IMR-90 (cell line): ENCODE measurements around the gene AATF. TPM values are rescaled to one million over a fixed set of nuclear protein-coding genes. Genes with fewer than 3 reads are reported as not detected.

Experiments
- ATAC-seq: fragments of 200-7000 bp; cut with Tn5 transposase; 2 replicates; pipeline ENCODE4 v1.9.1; 2020; ENCODE audit warnings: low read depth, mild to moderate bottlenecking, moderate library complexity
- BruUV-seq: library from RNA; stranded (reverse); fragments of 400-500 nt; replicated peaks from 2 replicates; lab custom pipeline; 2021; lab: Mats Ljungman, UMichigan
- CTCF ChIA-PET: fragments of 300-600 bp; formaldehyde crosslinking; extraction: SDS; loops from one replicate; lab custom pipeline; 2021; ENCODE audit warnings: antibody characterized with exemption; lab: Yijun Ruan, JAX
- POLR2A ChIA-PET: fragments of 300-600 bp; sonication (Branson Sonifier 250); formaldehyde crosslinking; loops from one replicate; lab custom pipeline; 2022; ENCODE audit warnings: antibody characterized with exemption; ENCODE audit not compliant: unreplicated experiment; lab: Charles Lee
- DNase-seq: peaks from one replicate; pipeline ENCODE4 v3.0.0; 2013
- H2AFZ ChIP-seq: replicated peaks from 2 replicates; pipeline ENCODE3; 2013; ENCODE audit warnings: low read length, mild to moderate bottlenecking; ENCODE audit not compliant: poor library complexity
- H2AK5ac ChIP-seq: 2 replicates; pipeline ENCODE4 v1.6.1; 2013; ENCODE audit warnings: low read depth, low read length, inconsistent platforms
- H2AK9ac ChIP-seq: replicated peaks from 2 replicates; pipeline ENCODE3; 2013; ENCODE audit warnings: mild to moderate bottlenecking, low read depth, low read length, moderate library complexity; ENCODE audit not compliant: poor library complexity
- H2BK120ac ChIP-seq: 2 replicates; pipeline ENCODE4 v1.6.1; 2013; ENCODE audit warnings: low read depth, low read length, inconsistent platforms
- H2BK15ac ChIP-seq: 3 replicates; pipeline ENCODE4 v1.6.1; 2013; ENCODE audit warnings: low read depth, low read length, inconsistent platforms
- H2BK20ac ChIP-seq: 2 replicates; pipeline ENCODE4 v1.6.1; 2013; ENCODE audit warnings: low read depth, mild to moderate bottlenecking, inconsistent platforms, low read length, moderate library complexity
- H2BK5ac ChIP-seq: 2 replicates; pipeline ENCODE4 v1.6.1; 2013; ENCODE audit warnings: mild to moderate bottlenecking, low read depth, low read length, inconsistent platforms; ENCODE audit not compliant: poor library complexity, severe bottlenecking
- H3K14ac ChIP-seq: replicated peaks from 2 replicates; pipeline ENCODE4 v1.6.1; 2013; ENCODE audit warnings: low read depth, low read length, inconsistent platforms
- H3K18ac ChIP-seq: 2 replicates; pipeline ENCODE4 v1.6.1; 2013; ENCODE audit warnings: low read depth, low read length, control low read depth
- H3K23ac ChIP-seq: 2 replicates; pipeline ENCODE4 v1.6.1; 2013; ENCODE audit warnings: low read depth, low read length, inconsistent platforms
- H3K27ac ChIP-seq: 2 replicates; pipeline ENCODE4 v1.5.1; 2013; ENCODE audit warnings: mild to moderate bottlenecking, control low read depth, low read length; ENCODE audit not compliant: insufficient read depth
- H3K27me3 ChIP-seq: 2 replicates; pipeline ENCODE4 v1.6.1; 2013; ENCODE audit warnings: low read length; ENCODE audit not compliant: control insufficient read depth, insufficient read depth
- H3K36me3 ChIP-seq: 2 replicates; pipeline ENCODE4 v1.6.1; 2013; ENCODE audit warnings: low read length, mixed read lengths; ENCODE audit not compliant: control insufficient read depth, insufficient read depth
- H3K4ac ChIP-seq: 2 replicates; pipeline ENCODE4 v1.6.1; 2013; ENCODE audit warnings: low read depth, low read length, inconsistent platforms
- H3K4me1 ChIP-seq: 2 replicates; pipeline ENCODE4 v1.6.1; 2013; ENCODE audit warnings: low read length, mixed read lengths; ENCODE audit not compliant: control insufficient read depth, insufficient read depth
- H3K4me2 ChIP-seq: 2 replicates; pipeline ENCODE4 v1.6.1; 2013; ENCODE audit warnings: low read depth, mild to moderate bottlenecking, control low read depth, low read length, moderate library complexity
- H3K4me3 ChIP-seq: 2 replicates; pipeline ENCODE4 v1.5.1; 2013; ENCODE audit warnings: low read depth, mild to moderate bottlenecking, control low read depth, low read length, moderate library complexity; ENCODE audit not compliant: insufficient read depth
- H3K56ac ChIP-seq: 2 replicates; pipeline ENCODE4 v1.6.1; 2013; ENCODE audit warnings: low read length, inconsistent platforms; ENCODE audit not compliant: insufficient read depth; ENCODE audit errors: extremely low read depth
- H3K79me1 ChIP-seq, 2 experiments: 2 replicates each; pipeline ENCODE4 v1.6.1; 2013; ENCODE audit warnings: low read length in 2 of 2, inconsistent platforms in 1 of 2, low read depth in 1 of 2
- H3K9ac ChIP-seq: 2 replicates; pipeline ENCODE4 v1.6.1; 2013; ENCODE audit warnings: low read depth, low read length, control low read depth
- H3K9me1 ChIP-seq: 2 replicates; pipeline ENCODE4 v1.6.1; 2013; ENCODE audit warnings: low read length, inconsistent platforms; ENCODE audit not compliant: insufficient read depth
- H3K9me3 ChIP-seq: 2 replicates; pipeline ENCODE4 v1.6.1; 2013; ENCODE audit warnings: low read length; ENCODE audit not compliant: control insufficient read depth, insufficient read depth
- H4K20me1 ChIP-seq: 2 replicates; pipeline ENCODE4 v1.6.1; 2013; ENCODE audit warnings: low read length, inconsistent platforms; ENCODE audit not compliant: insufficient read depth
- H4K5ac ChIP-seq: 2 replicates; pipeline ENCODE4 v1.6.1; 2013; ENCODE audit warnings: mild to moderate bottlenecking, low read depth, low read length, control low read depth
- H4K8ac ChIP-seq, 2 experiments: 2 replicates each; pipeline ENCODE4 v1.6.1; 2013; ENCODE audit warnings: low read depth in 2 of 2, low read length in 2 of 2, control low read depth in 1 of 2, inconsistent platforms in 1 of 2
- H4K91ac ChIP-seq: 2 replicates; pipeline ENCODE4 v1.6.1; 2013; ENCODE audit warnings: low read depth, low read length, inconsistent platforms; ENCODE audit not compliant: insufficient read depth
- BHLHE40 ChIP-seq: fragments of 150-350 bp; IDR thresholded peaks from 2 replicates; pipeline ENCODE4 v1.6.1; 2016; ENCODE audit warnings: mild to moderate bottlenecking, low read depth, low read length
- CEBPB ChIP-seq: IDR thresholded peaks from 2 replicates; pipeline ENCODE4 v1.6.1; 2012; ENCODE audit warnings: low read depth, low read length, improper control_type of control experiment
- CHD1 ChIP-seq: IDR thresholded peaks from 2 replicates; pipeline ENCODE4 v1.6.1; 2012; ENCODE audit warnings: low read depth, low read length, improper control_type of control experiment
- CTCF ChIP-seq: conservative IDR thresholded peaks from 2 replicates; pipeline ENCODE4 v1.5.1; 2012; ENCODE audit warnings: mild to moderate bottlenecking, low read depth, low read length, improper control_type of control experiment
- ELK1 ChIP-seq: fragments of 150-350 bp; IDR thresholded peaks from 2 replicates; pipeline ENCODE4 v1.6.1; 2016; ENCODE audit warnings: low read depth, mild to moderate bottlenecking, low read length, moderate library complexity, borderline replicate concordance
- FOS ChIP-seq: fragments of 150-350 bp; IDR thresholded peaks from 2 replicates; pipeline ENCODE4 v1.6.1; 2016; ENCODE audit warnings: low read depth, low read length
- MAFK ChIP-seq: IDR thresholded peaks from 2 replicates; pipeline ENCODE4 v1.6.1; 2012; ENCODE audit warnings: low read depth, low read length, improper control_type of control experiment
- MAZ ChIP-seq: IDR thresholded peaks from 2 replicates; pipeline ENCODE4 v1.6.1; 2012; ENCODE audit warnings: low read depth, mild to moderate bottlenecking, low read length, improper control_type of control experiment, moderate library complexity, borderline replicate concordance
- MXI1 ChIP-seq: IDR thresholded peaks from 2 replicates; pipeline ENCODE4 v1.6.1; 2012; ENCODE audit warnings: low read depth, mild to moderate bottlenecking, low read length, moderate library complexity, borderline replicate concordance
- NFE2L2 ChIP-seq: fragments of 150-350 bp; IDR thresholded peaks from 2 replicates; pipeline ENCODE4 v1.6.1; 2016; ENCODE audit warnings: low read depth, mild to moderate bottlenecking, low read length
- POLR2A ChIP-seq: IDR thresholded peaks from 2 replicates; pipeline ENCODE4 v1.6.1; 2012; ENCODE audit warnings: mild to moderate bottlenecking, low read depth, low read length
- RAD21 ChIP-seq: IDR thresholded peaks from 2 replicates; pipeline ENCODE4 v1.6.1; 2012; ENCODE audit warnings: low read length, improper control_type of control experiment
- RCOR1 ChIP-seq: IDR thresholded peaks from 2 replicates; pipeline ENCODE4 v1.6.1; 2012; ENCODE audit warnings: mild to moderate bottlenecking, low read length, improper control_type of control experiment; ENCODE audit not compliant: insufficient replicate concordance
- RFX5 ChIP-seq: IDR thresholded peaks from 2 replicates; pipeline ENCODE4 v1.8.0; 2012; ENCODE audit warnings: low read depth, mild to moderate bottlenecking, low read length, moderate library complexity
- SMC3 ChIP-seq: fragments of 150-350 bp; IDR thresholded peaks from 2 replicates; pipeline ENCODE4 v1.6.1; 2016; ENCODE audit warnings: low read depth, mild to moderate bottlenecking, antibody characterized with exemption, low read length, moderate library complexity
- USF2 ChIP-seq: fragments of 150-350 bp; IDR thresholded peaks from 2 replicates; pipeline ENCODE4 v1.6.1; 2017; ENCODE audit warnings: mild to moderate bottlenecking, antibody characterized with exemption, low read length, low read depth
- WGBS, 2 experiments: methylation state at CpG; one replicate each; pipeline versions ENCODE4 v1.1.5 to v1.1.7; 2013; ENCODE audit warnings: missing lambda C conversion rate in 2 of 2; ENCODE audit not compliant: insufficient read length in 1 of 2; ENCODE audit errors: extremely low coverage in 2 of 2; 5-methylcytosine and 5-hydroxymethylcytosine counted together
- dilution Hi-C: fragments of 300-500 bp; cut with HindIII; formaldehyde crosslinking; loops from one replicate; pipeline ENCODE4 v1.14.3; 2018; ENCODE audit warnings: low sequenced_read_pairs; ENCODE audit not compliant: unreplicated experiment
- in situ Hi-C: fragments of 300-500 bp; cut with MboI; formaldehyde crosslinking; loops from 3 replicates; pipeline ENCODE4 v1.14.3; 2019; ENCODE audit warnings: low sequenced_read_pairs, inconsistent platforms, mixed read lengths
- intact Hi-C: fragments of 100-400 bp; cut with micrococcal nuclease; formaldehyde crosslinking; loops from 2 replicates; pipeline ENCODE4 v1.10.0; 2022
- polyA plus RNA-seq, 3 experiments: library from polyadenylated mRNA; depleted of rRNA; stranded (reverse); fragments of >200 nt; gene quantifications; 2 replicates each; pipeline ENCODE4 v1.2.3, GENCODE V29; 2012; ENCODE audit warnings: low replicate concordance in 1 of 3
- total RNA-seq: library from RNA; depleted of rRNA; stranded (reverse); fragments of >200 nt; gene quantifications from 2 replicates; pipeline ENCODE4 v1.2.3, GENCODE V29; 2012

The AATF gene
- total and polyA plus RNA-seq, 2 of the 4 experiments (the other 2 are of a cell fraction), result 21.0 to 34.8 TPM

- Histone ChIP-seq H3K18ac (no peak overlapping the region), H3K4me2 (no peak overlapping the region), H3K36me3 (peaks cover 28% of the 10 kb centered on the region), H4K8ac (no peak overlapping the region), H3K9me3 (no peaks in the 10 kb centered on the region), H2AK5ac (no peak overlapping the region), H3K9ac (no peak overlapping the region), H3K4ac (no peak overlapping the region), H2AK9ac (no peak overlapping the region), H3K4me3 (no peak overlapping the region), H2BK20ac (no peak overlapping the region), H2BK5ac (no peak overlapping the region), H3K14ac (no peak overlapping the region), H3K27me3 (no peaks in the 10 kb centered on the region), H4K20me1 (no peaks in the 10 kb centered on the region), H2BK120ac (no peak overlapping the region), H3K9me1 (peaks cover 11% of the 10 kb centered on the region; the same call in 1 of the 2 replicates), H4K91ac (no peak overlapping the region), H3K4me1 (no peaks in the 10 kb centered on the region), H2BK15ac (no peak overlapping the region), H2AFZ (no peak overlapping the region), H3K79me1 (no peaks in the 10 kb centered on the region), H3K56ac (no peak overlapping the region), H4K5ac (no peak overlapping the region), H3K27ac (no peak overlapping the region), H3K23ac (no peak overlapping the region)
- no CpG with 5 or more reads among the region's 2 CpGs for WGBS, 2 experiments
- no peak for TF ChIP-seq CHD1
- TF ChIP-seq RCOR1, result no peak
- TF ChIP-seq CEBPB, result no peak
- no peak for TF ChIP-seq MAZ
- TF ChIP-seq MAFK, result no peak
- TF ChIP-seq RAD21, result no peak
- TF ChIP-seq CTCF, result no peak
- TF ChIP-seq BHLHE40, result no peak
- no peak for TF ChIP-seq MXI1
- TF ChIP-seq SMC3, result no peak
- no peak for TF ChIP-seq ELK1
- TF ChIP-seq USF2, result no peak
- no peak for TF ChIP-seq RFX5
- no peak for TF ChIP-seq NFE2L2
- no peak for TF ChIP-seq FOS
- TF ChIP-seq POLR2A, result no peak
- in situ Hi-C loops (no loop called here), intact Hi-C loops (no loop called here), dilution Hi-C loops (no loop called here)
- no TSS peak for BruUV-seq
- ATAC-seq (no peak), DNase-seq (no peak)
- ChIA-PET CTCF (interaction anchor here (1.3 kb wide), 1 partner anchor 9 kb away, joined by 3 read pairs; no protein-coding TSS in a partner anchor), POLR2A (no interaction called here)
Measured at GRCh38 chr17:37092071-37092470, 143.3 kb downstream of the AATF start.
